ENCODE data around the gene GSN. TPM values are rescaled to one million over a fixed set of nuclear protein-coding genes. Genes with fewer than 3 reads are reported as not detected.
A peak's percentile ranks its signal among the peaks of the same experiment; 100 is the strongest.

GSN gene
- polyA plus RNA-seq, 6 donors from 2014 or later: 3.3 to 13.5 (median 8.0) TPM

- no peak for DNase-seq
- Mint-ChIP-seq H3K27me3 (no peaks in the 10 kb centered on the region), H3K27ac (no peak overlapping the region), H3K4me1 (peaks cover 11 to 16% (median 12%) of the 10 kb centered on the region in 3 donors), H3K36me3 (peaks cover 6 to 8% of the 10 kb centered on the region in 2 donors), H3K9me3 (no peaks in the 10 kb centered on the region), H3K4me3 (no peak overlapping the region)
- ATAC-seq (ENCODE audit: low read depth in 2 of 2): no peak
Measured at GRCh38 chr9:121339437-121339836, 71.5 kb downstream of the GSN start.

GRCh38 chr9:121340676-121341392 is 72.9 kb downstream of the GSN start:
- Mint-ChIP-seq H3K36me3 (peaks cover 6 to 8% of the 10 kb centered on the region in 2 donors), H3K4me3 (no peak overlapping the region), H3K4me1 (peaks cover 11 to 15% (median 12%) of the 10 kb centered on the region in 3 donors), H3K27ac (peak overlapping the region in 1 of 6 donors; percentile 62), H3K9me3 (no peaks in the 10 kb centered on the region), H3K27me3 (no peaks in the 10 kb centered on the region)
- ATAC-seq (ENCODE audit: low read depth in 2 of 2) (no peak), DNase-seq (no peak)

GRCh38 chr9:121344184-121344583 is 76.2 kb downstream of the GSN start:
- Mint-ChIP-seq H3K36me3 (peaks cover 9 to 19% of the 10 kb centered on the region in 2 donors), H3K9me3 (peaks cover 0 to 2% (median 0%) of the 10 kb centered on the region in 7 donors), H3K27me3 (no peaks in the 10 kb centered on the region), H3K27ac (peak overlapping the region in 1 of 6 donors; percentile 22), H3K4me3 (no peak overlapping the region), H3K4me1 (no peaks in the 10 kb centered on the region)
- ATAC-seq (ENCODE audit: low read depth in 2 of 2) (no peak), DNase-seq (no peak)

- no peak for ATAC-seq (ENCODE audit: low read depth in 2 of 2)
- peaks cover 0 to 2% (median 0%) of the 10 kb centered on the region in 7 donors for H3K9me3 Mint-ChIP-seq
- H3K4me3 Mint-ChIP-seq: no peak overlapping the region
- H3K4me1 Mint-ChIP-seq: no peaks in the 10 kb centered on the region
- H3K27me3 Mint-ChIP-seq: no peaks in the 10 kb centered on the region
- DNase-seq: no peak
- H3K27ac Mint-ChIP-seq: no peak overlapping the region
- H3K36me3 Mint-ChIP-seq: peaks cover 9 to 19% of the 10 kb centered on the region in 2 donors
Measured at GRCh38 chr9:121345070-121345469, 77.1 kb downstream of the GSN start.

GRCh38 chr9:121348221-121348620 is 80.3 kb downstream of the GSN start:
- Mint-ChIP-seq H3K36me3 (peaks cover 9 to 11% of the 10 kb centered on the region in 2 donors), H3K27me3 (no peaks in the 10 kb centered on the region), H3K27ac (no peak overlapping the region), H3K4me1 (peaks cover 0 to 1% (median 0%) of the 10 kb centered on the region in 3 donors), H3K4me3 (no peak overlapping the region), H3K9me3 (peaks cover 0 to 2% (median 0%) of the 10 kb centered on the region in 7 donors)
- DNase-seq (no peak), ATAC-seq (ENCODE audit: low read depth in 2 of 2) (no peak)

- DNase-seq (no peak), ATAC-seq (ENCODE audit: low read depth in 2 of 2) (no peak)
- Mint-ChIP-seq H3K27ac (no peak overlapping the region), H3K9me3 (peaks cover 0 to 2% (median 0%) of the 10 kb centered on the region in 7 donors), H3K4me3 (no peak overlapping the region), H3K4me1 (peaks cover 2 to 9% (median 4%) of the 10 kb centered on the region in 3 donors), H3K36me3 (peaks cover 11 to 16% of the 10 kb centered on the region in 2 donors), H3K27me3 (no peaks in the 10 kb centered on the region)
Measured at GRCh38 chr9:121349009-121349408, 81.0 kb downstream of the GSN start.

- no peak overlapping the region for H3K4me3 Mint-ChIP-seq
- H3K36me3 Mint-ChIP-seq: peaks cover 11 to 16% of the 10 kb centered on the region in 2 donors
- H3K9me3 Mint-ChIP-seq: peaks cover 0 to 2% (median 0%) of the 10 kb centered on the region in 7 donors
- H3K4me1 Mint-ChIP-seq: peaks cover 2 to 9% (median 4%) of the 10 kb centered on the region in 3 donors
- no peak for ATAC-seq (ENCODE audit: low read depth in 2 of 2)
- no peaks in the 10 kb centered on the region for H3K27me3 Mint-ChIP-seq
- no peak overlapping the region for H3K27ac Mint-ChIP-seq
- DNase-seq: no peak
Measured at GRCh38 chr9:121350036-121350435, 82.1 kb downstream of the GSN start.

GRCh38 chr9:121350993-121351561 is 83.1 kb downstream of the GSN start:
- no peak for ATAC-seq (ENCODE audit: low read depth in 2 of 2)

GRCh38 chr9:121353241-121354061 is 85.5 kb downstream of the GSN start:
- no peaks in the 10 kb centered on the region for H3K27me3 Mint-ChIP-seq
- H3K4me3 Mint-ChIP-seq: no peak overlapping the region
- peaks cover 0 to 8% of the 10 kb centered on the region in 2 donors for H3K36me3 Mint-ChIP-seq
- ATAC-seq (ENCODE audit: low read depth in 2 of 2) (peak; percentile 16 to 63), DNase-seq (no peak)
- no peaks in the 10 kb centered on the region for H3K9me3 Mint-ChIP-seq
- peak overlapping the region in 3 of 6 donors; percentile 3 to 69 (median 56) for H3K27ac Mint-ChIP-seq
- peaks cover 5 to 14% (median 10%) of the 10 kb centered on the region in 3 donors for H3K4me1 Mint-ChIP-seq

More at GRCh38 chr9:121350993-121351561, 83.1 kb downstream of the GSN start:
- Mint-ChIP-seq H3K9me3 (peaks cover 0 to 2% (median 0%) of the 10 kb centered on the region in 7 donors), H3K4me3 (no peak overlapping the region), H3K36me3 (peaks cover 11 to 16% of the 10 kb centered on the region in 2 donors), H3K27me3 (no peaks in the 10 kb centered on the region), H3K27ac (no peak overlapping the region), H3K4me1 (peaks cover 2 to 9% (median 4%) of the 10 kb centered on the region in 3 donors)
- DNase-seq: no peak

- Mint-ChIP-seq H3K4me1 (peaks cover 11 to 21% (median 16%) of the 10 kb centered on the region in 3 donors), H3K9me3 (no peaks in the 10 kb centered on the region), H3K27ac (peak overlapping the region in 1 of 6 donors; percentile 3), H3K36me3 (peaks cover 0 to 8% of the 10 kb centered on the region in 2 donors), H3K4me3 (no peak overlapping the region), H3K27me3 (no peaks in the 10 kb centered on the region)
- no peak for DNase-seq
- no peak for ATAC-seq (ENCODE audit: low read depth in 2 of 2)
Measured at GRCh38 chr9:121354141-121354540, 86.2 kb downstream of the GSN start.

- Mint-ChIP-seq H3K4me3 (no peak overlapping the region), H3K9me3 (no peaks in the 10 kb centered on the region), H3K27me3 (no peaks in the 10 kb centered on the region), H3K4me1 (peaks cover 11 to 22% (median 17%) of the 10 kb centered on the region in 3 donors), H3K36me3 (peaks cover 0 to 8% of the 10 kb centered on the region in 2 donors), H3K27ac (no peak overlapping the region)
- no peak for ATAC-seq (ENCODE audit: low read depth in 2 of 2)
- no peak for DNase-seq
Measured at GRCh38 chr9:121354762-121355161, 86.8 kb downstream of the GSN start.

GRCh38 chr9:121357011-121357410 is 89.0 kb downstream of the GSN start:
- peak overlapping the region in 1 of 6 donors; percentile 83 for H3K27ac Mint-ChIP-seq
- peaks cover 11 to 22% (median 17%) of the 10 kb centered on the region in 3 donors for H3K4me1 Mint-ChIP-seq
- no peak overlapping the region for H3K4me3 Mint-ChIP-seq
- DNase-seq (no peak), ATAC-seq (ENCODE audit: low read depth in 2 of 2) (no peak)
- H3K36me3 Mint-ChIP-seq: peaks cover 0 to 8% of the 10 kb centered on the region in 2 donors
- H3K9me3 Mint-ChIP-seq: no peaks in the 10 kb centered on the region
- H3K27me3 Mint-ChIP-seq: no peaks in the 10 kb centered on the region

GRCh38 chr9:121358751-121359150 is 90.8 kb downstream of the GSN start:
- Mint-ChIP-seq H3K27me3 (no peaks in the 10 kb centered on the region), H3K36me3 (peaks cover 0 to 3% of the 10 kb centered on the region in 2 donors), H3K27ac (peak overlapping the region in 3 of 6 donors; percentile 35 to 88 (median 43)), H3K9me3 (no peaks in the 10 kb centered on the region), H3K4me3 (peak overlapping the region in 3 of 8 donors; percentile 13 to 60 (median 52)), H3K4me1 (peaks cover 9 to 16% (median 13%) of the 10 kb centered on the region in 3 donors)
- peak; percentile 65 to 70 for ATAC-seq (ENCODE audit: low read depth in 2 of 2)
- DNase-seq: no peak

All from naive B cell (primary cell).